HG03103 (cell line): ENCODE data around the gene MANF.

ENCODE experiments used
- ATAC-seq: cut with Tn5 transposase; IDR thresholded peaks from one replicate; pipeline ENCODE4 v1.9.1; 2021; ENCODE audit warnings: low read depth; ENCODE audit not compliant: unreplicated experiment

The MANF gene

GRCh38 chr3:51388286-51389029, 3.4 kb downstream of the MANF start:
- no peak for ATAC-seq

GRCh38 chr3:51389423-51390183, 4.5 kb downstream of the MANF start:
- no peak for ATAC-seq

GRCh38 chr3:51390246-51391074, 5.4 kb downstream of the MANF start:
- ATAC-seq: no peak

GRCh38 chr3:51391075-51391565, 6.0 kb downstream of the MANF start, which contains the start of gene RBM15B:
Gene RBM15B (plus strand): TSS chr3:51391285. CDS start chr3:51391400, 115 bp downstream.
- ATAC-seq: peak; percentile 93

- no peak for ATAC-seq
Observed at GRCh38 chr3:51391566-51392354, 6.7 kb downstream of the MANF start.

- no peak for ATAC-seq
Observed at GRCh38 chr3:51392355-51393133, 7.5 kb downstream of the MANF start.

- ATAC-seq: no peak
Observed at GRCh38 chr3:51393134-51393495, 8.0 kb downstream of the MANF start.

- ATAC-seq: no peak
Observed at GRCh38 chr3:51393564-51393963, 8.5 kb downstream of the MANF start.

GRCh38 chr3:51394541-51394940, 9.4 kb downstream of the MANF start:
- no peak for ATAC-seq

GRCh38 chr3:51395493-51396213, 10.6 kb downstream of the MANF start:
- ATAC-seq: no peak

- no peak for ATAC-seq
Observed at GRCh38 chr3:51396401-51396800, 11.3 kb downstream of the MANF start.

- no peak for ATAC-seq
Observed at GRCh38 chr3:51397392-51397791, 12.3 kb downstream of the MANF start.

- ATAC-seq: no peak
Observed at GRCh38 chr3:51398595-51399310, 13.7 kb downstream of the MANF start.

GRCh38 chr3:51400166-51400565, 15.1 kb downstream of the MANF start:
- no peak for ATAC-seq

- ATAC-seq: no peak
Observed at GRCh38 chr3:51401735-51402134, 16.6 kb downstream of the MANF start.

GRCh38 chr3:51403675-51404074, 18.6 kb downstream of the MANF start:
- ATAC-seq: no peak

GRCh38 chr3:51408021-51408420, 22.9 kb downstream of the MANF start:
- no peak for ATAC-seq

- ATAC-seq: no peak
Observed at GRCh38 chr3:51408813-51409212, 23.7 kb downstream of the MANF start.
